ENCODE data around the gene ZNF3. TPM values are rescaled to one million over a fixed set of nuclear protein-coding genes. Genes with fewer than 3 reads are reported as not detected.

Gene ZNF3
- total RNA-seq, 1 donor from 2014 or later, result 23.0 TPM

DNA sequence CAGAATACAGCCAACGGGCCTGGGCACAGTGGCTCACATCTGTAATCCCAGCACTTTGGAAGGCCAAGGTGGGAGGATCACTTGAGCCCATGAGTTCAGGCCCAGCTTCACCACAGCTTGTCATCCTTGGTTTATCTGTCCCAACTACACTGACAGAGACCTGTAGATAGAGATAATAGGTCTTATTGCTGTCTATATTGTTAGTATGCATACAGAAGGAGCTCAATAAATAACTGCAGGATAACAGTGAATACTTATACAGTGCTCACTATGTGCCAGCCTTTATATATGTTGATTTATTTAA lies 39.2 kb upstream of the ZNF3 start:
- intact Hi-C loops (cut with DNase I), result no loop called here
- H3K4me3 ChIP-seq, result peak overlapping the region; percentile 80
- H3K9me3 ChIP-seq, result no peaks in the 10 kb centered on the region
- ATAC-seq (no peak), DNase-seq (no peak)
- H3K36me3 ChIP-seq, result no peaks in the 10 kb centered on the region
- peak overlapping the region; percentile 93 for H3K27ac ChIP-seq
- H3K27me3 ChIP-seq (ENCODE audit: low read depth), result no peaks in the 10 kb centered on the region
- TF ChIP-seq, protein P1, sequence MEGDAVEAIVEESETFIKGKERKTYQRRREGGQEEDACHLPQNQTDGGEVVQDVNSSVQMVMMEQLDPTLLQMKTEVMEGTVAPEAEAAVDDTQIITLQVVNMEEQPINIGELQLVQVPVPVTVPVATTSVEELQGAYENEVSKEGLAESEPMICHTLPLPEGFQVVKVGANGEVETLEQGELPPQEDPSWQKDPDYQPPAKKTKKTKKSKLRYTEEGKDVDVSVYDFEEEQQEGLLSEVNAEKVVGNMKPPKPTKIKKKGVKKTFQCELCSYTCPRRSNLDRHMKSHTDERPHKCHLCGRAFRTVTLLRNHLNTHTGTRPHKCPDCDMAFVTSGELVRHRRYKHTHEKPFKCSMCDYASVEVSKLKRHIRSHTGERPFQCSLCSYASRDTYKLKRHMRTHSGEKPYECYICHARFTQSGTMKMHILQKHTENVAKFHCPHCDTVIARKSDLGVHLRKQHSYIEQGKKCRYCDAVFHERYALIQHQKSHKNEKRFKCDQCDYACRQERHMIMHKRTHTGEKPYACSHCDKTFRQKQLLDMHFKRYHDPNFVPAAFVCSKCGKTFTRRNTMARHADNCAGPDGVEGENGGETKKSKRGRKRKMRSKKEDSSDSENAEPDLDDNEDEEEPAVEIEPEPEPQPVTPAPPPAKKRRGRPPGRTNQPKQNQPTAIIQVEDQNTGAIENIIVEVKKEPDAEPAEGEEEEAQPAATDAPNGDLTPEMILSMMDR (IDR thresholded peaks at IDR 0.05), result no peak
- H3K4me1 ChIP-seq, result peaks cover 30% of the 10 kb centered on the region

GRCh38 chr7:100119970-100120732 lies 38.6 kb upstream of the ZNF3 start:
- ATAC-seq (peak; percentile 59 to 64), DNase-seq (peak; percentile 56)
- Histone ChIP-seq H3K27me3 (ENCODE audit: low read depth) (no peaks in the 10 kb centered on the region), H3K4me1 (peaks cover 25% of the 10 kb centered on the region), H3K36me3 (no peaks in the 10 kb centered on the region), H3K4me3 (peak overlapping the region; percentile 80), H3K27ac (peak overlapping the region; percentile 93), H3K9me3 (no peaks in the 10 kb centered on the region)
- intact Hi-C loops (cut with DNase I), result no loop called here
- TF ChIP-seq, protein P1 (IDR thresholded peaks at IDR 0.05), result no peak

DNA sequence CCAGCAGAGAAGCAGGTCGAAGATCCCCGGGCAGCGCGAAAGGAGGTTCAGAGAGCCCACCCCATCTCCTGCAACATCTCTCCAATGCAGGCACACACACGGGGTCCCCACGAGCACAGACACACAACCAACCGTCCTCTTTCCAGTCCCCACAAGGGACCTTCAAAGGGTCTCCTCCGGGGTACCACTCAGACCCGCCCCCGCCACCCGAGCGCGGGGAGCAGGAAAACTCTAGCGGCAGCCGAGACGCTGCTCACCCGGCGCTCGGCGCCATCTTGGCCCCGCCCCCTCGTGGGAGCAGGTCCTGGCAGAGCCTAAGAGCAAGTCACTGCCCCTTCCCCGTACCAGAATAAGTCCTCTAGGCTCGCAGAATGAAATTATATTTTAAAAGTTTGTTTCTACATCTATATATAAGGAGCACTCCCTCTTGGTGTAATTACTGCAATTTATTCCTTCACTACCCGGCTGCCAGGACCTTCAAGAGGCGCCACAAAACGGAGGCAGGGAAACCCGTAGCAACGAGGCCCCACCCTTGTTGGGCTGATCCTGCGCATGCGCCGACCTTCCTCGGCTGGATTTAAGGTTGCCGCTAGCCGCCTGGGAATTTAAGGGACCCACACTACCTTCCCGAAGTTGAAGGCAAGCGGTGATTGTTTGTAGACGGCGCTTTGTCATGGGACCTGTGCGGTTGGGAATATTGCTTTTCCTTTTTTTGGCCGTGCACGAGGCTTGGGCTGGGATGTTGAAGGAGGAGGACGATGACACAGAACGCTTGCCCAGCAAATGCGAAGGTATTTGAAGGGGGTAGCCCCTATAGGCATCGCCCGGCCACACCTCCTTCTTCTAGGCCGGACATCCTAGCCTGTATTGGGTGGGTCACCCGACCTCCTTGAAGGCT lies 37.8 kb upstream of the ZNF3 start, which contains the start of the genes CNPY4 and TAF6:
Gene CNPY4, plus strand, starts transcription at position 563 of the 898 bp plus-strand sequence. Its CDS starts 111 bp downstream, at position 674.
Gene TAF6, minus strand, starts transcription at position 287 of the 898 bp plus-strand sequence. CDS start 5,149 bp downstream, outside the sequence.
- Histone ChIP-seq H3K4me3 (peak within 1 kb of the TSS; percentile 80), H3K27ac (peak within 1 kb of the TSS; percentile 93), H3K27me3 (ENCODE audit: low read depth) (no peaks in the 10 kb centered on the region), H3K36me3 (no peaks in the 10 kb centered on the region), H3K4me1 (peaks cover 18% of the 10 kb centered on the region), H3K9me3 (no peaks in the 10 kb centered on the region)
- ATAC-seq (peak; percentile 94 to 96), DNase-seq (peak; percentile 96)
- TF ChIP-seq, protein P1 (IDR thresholded peaks at IDR 0.05), result peak; percentile 5
- intact Hi-C loops (cut with DNase I), result no loop called here

- ATAC-seq (no peak), DNase-seq (no peak)
- Histone ChIP-seq H3K27me3 (ENCODE audit: low read depth) (no peaks in the 10 kb centered on the region), H3K9me3 (no peaks in the 10 kb centered on the region), H3K4me3 (peak overlapping the region; percentile 80), H3K36me3 (peaks cover 6% of the 10 kb centered on the region), H3K27ac (peak overlapping the region; percentile 93), H3K4me1 (peaks cover 18% of the 10 kb centered on the region)
- TF ChIP-seq, protein P1 (IDR thresholded peaks at IDR 0.05), result no peak
- intact Hi-C loops (cut with DNase I), result no loop called here
Measured at GRCh38 chr7:100118388-100119071, 37.0 kb upstream of the ZNF3 start.

DNA sequence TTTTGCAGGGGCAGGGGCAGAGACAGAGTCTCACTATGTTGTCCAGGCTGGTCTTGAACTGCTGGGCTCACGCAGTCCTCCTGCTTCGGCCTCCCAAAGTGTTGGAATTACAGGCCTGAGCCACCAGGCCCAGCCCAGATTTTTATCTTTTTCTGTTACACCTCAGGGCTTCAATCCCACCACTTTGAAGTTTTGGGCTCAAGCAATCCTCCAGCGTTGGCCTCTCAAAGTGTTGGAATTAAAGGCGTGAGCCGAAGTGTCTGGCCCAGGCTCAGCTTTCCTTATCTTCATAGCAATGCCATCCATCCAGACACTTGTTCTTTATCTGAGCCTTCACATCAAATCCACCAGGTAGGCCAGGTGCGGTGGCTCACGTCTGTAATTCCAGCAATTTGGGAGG lies 33.5 kb upstream of the ZNF3 start:
- DNase-seq (no peak), ATAC-seq (no peak)
- H3K27me3 ChIP-seq (ENCODE audit: low read depth), result no peaks in the 10 kb centered on the region
- H3K27ac ChIP-seq, result no peak overlapping the region
- peaks cover 41% of the 10 kb centered on the region for H3K36me3 ChIP-seq
- intact Hi-C loops (cut with DNase I), result no loop called here
- TF ChIP-seq, protein P1 (IDR thresholded peaks at IDR 0.05), result no peak
- H3K4me3 ChIP-seq, result no peak overlapping the region
- peaks cover 10% of the 10 kb centered on the region for H3K4me1 ChIP-seq
- no peaks in the 10 kb centered on the region for H3K9me3 ChIP-seq

Measured in lower lobe of right lung (tissue), 2 donors.